Stimulated activated naive CD8-positive, alpha-beta T cell treated with anti-CD3 and anti-CD28 coated beads, Interleukin-15, Interleukin-2, amounts not matched to agents 100 U/mL and 50 U/mL, for 24 hours (primary cell): ENCODE measurements around the gene CDH24.
"Not testable (repeated sequence)": the region's sequence is repeated elsewhere in the genome, so short reads cannot be mapped to it uniquely, and the experiment has no call there.

Experiments
- ATAC-seq: fragments of 150-1000 bp; cut with Tn5 transposase; one replicate; pipeline ENCODE4 v1.10.0; 2021
- DNase-seq: peaks from one replicate; pipeline ENCODE4 v3.0.0; 2021

Gene CDH24

DNA sequence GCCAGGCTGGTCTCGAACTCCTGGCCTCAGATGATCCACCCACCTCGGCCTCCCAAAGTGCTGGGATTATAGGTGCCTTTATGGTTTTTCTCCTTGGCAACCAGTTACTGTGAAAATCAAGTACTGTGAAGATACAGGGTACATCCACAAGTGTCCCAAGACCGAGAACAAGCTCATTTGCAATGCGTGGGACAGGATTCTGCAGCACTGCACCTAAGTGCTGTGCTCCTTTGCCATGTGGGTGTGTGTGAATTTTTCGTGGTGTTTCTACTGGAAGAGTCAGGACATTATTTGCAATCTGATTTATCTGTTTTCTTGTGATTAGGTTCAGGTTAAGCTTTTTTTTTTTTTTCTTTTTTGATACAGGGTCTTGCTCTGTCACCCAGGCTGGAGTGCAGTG lies 40.2 kb downstream of the CDH24 start:
- DNase-seq (no peak), ATAC-seq (no peak)

DNA sequence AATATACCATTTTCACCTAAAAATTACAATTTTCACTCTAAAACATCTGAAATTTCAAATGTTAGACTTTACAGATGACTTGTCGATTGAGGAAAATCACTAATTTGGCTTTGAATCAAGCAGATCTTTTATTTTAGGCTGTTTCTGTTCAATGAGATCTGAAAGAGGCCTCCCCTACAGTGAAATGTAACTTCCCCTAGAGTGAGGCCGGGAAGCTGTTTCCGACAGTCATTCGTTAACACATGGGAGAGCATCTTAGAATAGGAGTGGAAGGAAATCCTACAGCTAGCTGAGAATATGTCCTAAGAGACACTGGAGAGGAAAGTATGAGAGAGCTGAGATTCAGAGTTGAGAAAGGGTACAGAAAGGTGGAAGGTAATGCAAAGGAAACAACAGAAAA lies 41.7 kb downstream of the CDH24 start:
- ATAC-seq = no peak
- DNase-seq = no peak

DNA sequence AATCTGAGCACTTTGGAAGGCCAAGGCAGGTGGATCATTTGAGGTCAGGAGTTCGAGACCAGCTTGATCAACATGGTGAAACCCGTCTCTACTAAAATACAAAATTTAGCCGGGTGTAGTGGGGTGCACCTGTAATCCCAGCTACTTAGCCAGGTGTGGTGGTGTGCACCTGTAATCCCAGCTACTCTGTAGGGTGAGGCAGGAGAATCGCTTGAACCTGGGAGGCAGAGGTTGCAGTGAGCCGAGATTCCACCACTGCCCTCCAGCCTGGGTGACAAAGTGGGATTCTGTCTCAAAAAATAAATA lies 43.6 kb downstream of the CDH24 start:
- DNase-seq, ATAC-seq: not testable (repeated sequence)

DNA sequence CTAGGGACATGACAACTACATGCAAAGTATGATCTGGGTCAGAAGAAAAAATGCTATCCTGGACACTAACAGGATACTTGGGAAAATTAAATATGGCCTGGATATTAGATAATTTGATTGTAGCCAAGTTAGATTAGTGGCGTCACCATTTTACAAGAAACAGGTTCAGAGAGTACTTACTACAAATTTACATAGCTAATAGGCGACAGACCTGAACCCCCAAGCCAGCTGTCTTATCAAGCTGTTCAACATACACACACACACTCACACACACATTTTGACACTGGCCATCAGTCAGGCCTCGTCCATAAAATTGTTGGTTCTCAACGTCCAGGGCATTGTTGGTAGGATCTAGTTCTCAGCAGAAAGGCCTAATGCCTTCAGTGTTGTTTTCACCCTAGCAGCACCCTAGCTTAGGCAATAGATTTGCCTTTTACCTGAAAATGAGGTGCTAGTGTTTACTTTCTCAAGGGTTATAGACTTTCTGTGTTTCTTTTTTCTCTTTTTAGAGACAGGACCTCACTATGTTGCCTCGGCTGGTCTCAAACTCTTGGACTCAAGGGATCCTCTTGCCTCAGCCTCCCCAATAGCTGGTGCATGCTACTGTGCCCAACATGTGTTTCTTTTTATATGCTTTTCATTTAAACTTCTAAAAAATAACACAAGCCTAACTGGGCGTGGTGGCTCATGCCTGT lies 44.1 kb downstream of the CDH24 start:
- DNase-seq (no peak), ATAC-seq (no peak)

DNA sequence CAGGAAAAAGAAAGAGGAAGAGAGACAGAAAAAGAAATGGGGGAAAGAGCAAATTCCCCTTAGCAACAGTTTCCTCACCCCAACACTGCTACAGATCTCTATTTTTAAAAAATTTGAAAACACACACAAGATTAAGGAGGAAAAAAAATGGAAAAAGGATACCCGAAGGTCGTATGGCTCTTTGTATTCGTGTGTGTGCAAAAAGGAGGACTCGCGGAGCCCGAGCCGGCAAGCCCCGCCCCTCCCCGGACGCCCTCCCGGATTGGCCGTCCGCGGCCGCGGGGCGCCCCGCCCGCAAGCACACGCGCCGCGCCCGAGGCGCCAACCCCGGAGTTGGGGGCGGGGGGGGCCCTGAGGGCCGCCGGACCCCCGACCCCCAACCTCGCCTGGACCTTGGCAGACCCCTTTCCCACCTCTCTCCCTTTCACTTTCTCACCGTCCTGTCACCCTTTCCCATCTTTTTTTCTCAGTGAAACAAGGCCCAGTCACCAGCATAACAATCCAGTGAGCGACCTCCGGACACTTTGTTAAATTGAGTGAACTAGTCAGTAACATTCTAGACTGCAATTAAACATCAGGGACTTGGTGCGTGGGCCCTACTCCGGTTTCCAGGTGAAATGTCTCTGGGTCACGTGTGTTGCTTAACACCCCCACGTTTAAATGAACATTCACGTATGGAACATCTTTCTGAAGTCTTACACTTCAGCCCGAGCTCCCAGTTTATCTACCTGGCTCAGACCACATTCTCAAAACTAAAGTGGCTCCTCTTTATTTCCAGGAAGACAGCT lies 47.2 kb downstream of the CDH24 start, which contains the start of gene C14orf93:
Gene C14orf93, minus strand, starts transcription at position 205 of the 788 bp plus-strand sequence. CDS start 11,120 bp downstream, outside the sequence.
- peak; percentile 90 for DNase-seq
- ATAC-seq = peak; percentile 30

DNA sequence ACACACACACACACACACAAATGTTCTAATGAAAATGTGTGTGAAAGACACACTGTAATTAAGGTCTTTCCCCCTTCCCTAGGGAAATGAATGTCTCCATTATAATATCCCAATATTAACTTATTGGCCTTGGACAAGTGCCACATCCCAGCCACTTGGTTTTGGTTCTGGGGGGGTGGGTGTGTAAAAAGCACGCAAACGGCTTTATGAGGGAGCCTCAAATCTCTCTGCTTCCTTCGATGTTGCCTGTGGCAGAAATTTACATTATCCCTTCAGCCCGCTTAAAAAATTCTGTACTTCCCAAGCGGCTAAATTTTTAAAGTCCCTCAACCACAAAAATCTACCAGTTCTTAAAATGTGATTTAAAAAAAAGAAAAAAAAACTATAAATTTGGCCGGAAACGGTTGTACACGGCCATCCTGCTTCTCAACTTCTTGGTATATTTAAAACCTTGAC lies 47.8 kb downstream of the CDH24 start:
- ATAC-seq (no peak), DNase-seq (no peak)

DNA sequence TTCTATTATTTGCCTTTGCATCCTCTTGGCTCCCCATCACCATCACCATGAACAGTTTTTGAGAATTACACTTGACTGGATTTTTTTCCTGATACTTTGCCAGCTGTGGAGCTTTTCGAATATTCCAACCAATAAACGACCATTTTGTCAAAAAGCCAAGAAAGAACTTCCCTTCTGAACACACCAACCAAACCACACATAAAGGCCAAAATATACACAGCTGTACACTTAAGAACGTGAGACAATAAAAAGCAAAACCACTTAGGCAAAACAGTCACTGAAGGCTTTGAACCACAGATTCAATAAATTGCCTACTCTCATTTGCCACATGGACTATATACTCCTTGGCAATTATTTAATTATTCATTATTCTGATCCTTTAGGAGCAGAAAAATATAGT lies 48.5 kb downstream of the CDH24 start:
- ATAC-seq = no peak

DNA sequence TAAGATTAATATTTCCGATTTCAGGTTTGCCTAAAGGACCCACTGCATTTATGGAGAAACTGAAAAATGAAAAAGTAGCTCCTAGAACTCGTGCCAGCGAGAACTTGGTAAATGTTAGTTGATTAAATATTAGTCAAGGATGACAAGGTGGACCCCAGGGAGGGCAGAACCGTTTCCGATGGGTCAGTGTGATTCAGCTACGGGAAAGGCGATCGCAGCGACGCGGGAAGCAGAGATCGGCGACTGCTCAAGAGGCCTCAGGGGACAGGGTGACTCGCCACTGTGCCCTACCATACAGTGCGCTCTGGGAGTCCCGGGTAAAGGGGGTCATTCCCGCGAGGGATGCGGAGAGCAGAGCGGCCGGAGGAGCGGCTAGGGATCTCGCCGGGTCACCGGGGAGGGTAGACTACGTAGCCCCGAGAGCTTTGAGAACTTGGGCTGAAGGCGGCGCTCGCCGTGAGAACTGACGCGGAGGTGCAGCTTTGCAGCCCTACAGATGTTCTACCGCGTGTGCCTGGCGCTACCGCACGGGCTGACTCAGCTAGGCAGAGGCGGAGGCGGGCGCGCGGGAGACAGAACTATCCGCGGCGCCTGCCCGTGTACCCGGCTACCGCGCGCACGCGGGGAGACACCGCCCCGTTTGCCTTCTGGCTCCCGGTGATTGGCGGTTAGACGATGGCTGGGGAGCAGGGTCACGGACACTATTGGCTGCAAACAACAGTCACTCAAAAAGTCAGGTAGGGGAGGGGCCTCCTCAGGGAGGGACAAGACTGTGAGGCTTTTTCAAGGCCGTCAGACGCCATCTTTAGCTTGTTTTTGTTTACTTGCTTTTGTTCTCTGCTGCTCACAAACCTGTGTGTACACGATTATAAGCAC lies 50.5 kb downstream of the CDH24 start:
- DNase-seq = peak; percentile 95
- peak; percentile 99 for ATAC-seq

More for the DNA sequence above, 48.5 kb downstream of the CDH24 start:
- DNase-seq = no peak

DNA sequence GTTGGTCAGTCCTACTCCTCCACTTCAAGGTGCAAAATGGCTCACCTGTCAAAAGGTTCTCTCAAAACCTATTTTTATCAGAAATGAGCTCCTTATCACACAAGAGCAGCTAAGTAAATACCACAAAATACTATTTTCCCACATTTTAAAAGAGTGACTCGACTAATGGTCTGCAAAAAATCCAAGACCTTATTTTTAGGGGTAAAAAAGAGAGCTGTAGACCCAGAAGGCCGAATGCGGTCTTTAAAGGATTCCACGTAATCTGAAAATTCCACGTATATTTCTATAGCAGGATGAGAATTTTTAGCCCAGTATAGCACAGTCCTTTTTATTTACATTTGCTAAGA lies 51.2 kb downstream of the CDH24 start:
- DNase-seq (no peak), ATAC-seq (no peak)

DNA sequence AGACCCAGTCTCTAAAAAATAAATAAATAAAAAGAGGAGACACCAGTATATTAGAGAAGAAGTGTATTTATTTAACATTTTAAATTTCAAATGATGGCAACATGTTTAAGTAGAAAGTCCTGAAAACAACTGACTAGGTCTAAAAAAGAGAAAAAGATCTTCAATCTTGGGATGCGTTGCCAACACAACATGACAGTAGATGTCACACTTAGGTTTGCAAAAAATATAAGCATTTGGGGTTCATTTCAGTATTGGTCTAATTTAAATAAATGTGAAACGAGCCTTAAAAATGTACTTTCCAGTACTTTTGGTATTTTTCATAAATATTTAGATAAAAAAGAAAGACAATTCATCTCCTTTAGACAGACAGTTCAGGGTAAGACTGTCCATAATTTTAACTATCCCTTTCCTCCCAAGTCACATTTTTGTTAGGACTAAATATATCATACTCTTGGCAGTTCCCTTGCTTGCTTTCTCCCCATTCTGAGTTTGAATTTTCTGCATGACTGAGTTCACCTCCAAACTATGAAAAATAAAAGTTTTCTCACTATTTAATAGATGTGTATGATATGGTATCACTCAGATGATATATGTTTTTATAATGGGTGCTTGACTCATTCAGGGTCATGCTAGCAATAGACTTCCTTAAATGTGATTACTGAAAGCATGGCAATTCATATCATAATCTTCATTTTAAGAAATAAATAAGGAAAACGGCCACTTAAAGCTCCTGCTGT lies 51.7 kb downstream of the CDH24 start:
- DNase-seq (no peak), ATAC-seq (no peak)

DNA sequence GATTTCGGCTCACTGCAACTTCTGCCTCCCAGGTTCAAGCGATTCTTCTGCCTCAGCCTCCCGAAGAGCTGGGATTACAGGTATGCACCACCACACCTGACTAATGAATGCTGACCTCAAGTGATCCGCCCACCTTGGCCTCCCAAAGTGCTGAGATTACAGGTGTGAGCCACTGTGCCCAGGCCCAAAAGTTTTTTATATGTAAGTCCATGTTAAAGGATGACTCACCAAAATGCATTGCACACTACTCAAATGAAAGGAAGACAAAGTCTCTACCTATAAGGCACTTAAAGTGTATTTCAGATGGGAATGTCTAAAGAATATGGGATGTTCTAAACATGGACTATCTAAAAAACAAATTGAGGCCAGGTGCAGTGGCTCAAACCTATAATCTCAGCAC lies 53.0 kb downstream of the CDH24 start:
- DNase-seq, ATAC-seq: not testable (repeated sequence)

DNA sequence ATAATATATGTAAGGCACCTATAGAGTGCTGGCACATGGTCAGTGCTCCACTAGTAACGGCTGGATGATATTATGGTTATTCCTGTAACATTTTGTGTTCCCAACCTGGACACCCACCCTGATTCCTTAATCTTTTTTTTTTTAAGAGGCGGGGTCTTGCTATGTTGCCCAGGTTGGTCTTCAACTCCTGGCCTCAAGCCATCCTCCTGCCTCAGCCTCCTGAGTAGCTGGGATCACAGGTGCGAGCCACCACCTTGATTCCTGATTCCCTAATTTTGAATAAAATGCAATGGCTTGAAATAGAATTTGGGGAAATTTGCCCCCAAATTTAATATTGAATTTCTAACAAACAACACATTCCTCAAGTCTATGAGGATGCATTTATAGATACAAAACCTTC lies 54.7 kb downstream of the CDH24 start:
- ATAC-seq (no peak), DNase-seq (no peak)

DNA sequence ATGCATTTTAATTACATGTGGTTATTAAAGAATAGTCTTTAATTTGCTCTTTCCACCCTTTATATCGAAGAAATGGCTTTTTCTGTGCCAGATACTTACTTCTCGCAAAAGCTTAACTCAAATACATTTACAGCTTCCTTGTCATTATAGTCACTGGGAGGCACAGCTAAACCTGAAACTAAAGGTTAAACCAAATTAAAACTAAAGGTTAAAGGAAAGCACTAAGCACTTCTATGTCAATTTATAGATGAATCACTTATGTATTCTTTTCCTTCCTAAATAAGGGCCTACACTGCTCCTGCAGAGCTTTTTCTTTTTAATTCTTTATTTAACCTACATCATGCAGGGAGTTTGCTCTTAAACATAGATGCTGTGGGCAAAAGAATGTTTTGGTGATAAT lies 56.5 kb downstream of the CDH24 start:
- ATAC-seq = no peak
- DNase-seq = no peak

DNA sequence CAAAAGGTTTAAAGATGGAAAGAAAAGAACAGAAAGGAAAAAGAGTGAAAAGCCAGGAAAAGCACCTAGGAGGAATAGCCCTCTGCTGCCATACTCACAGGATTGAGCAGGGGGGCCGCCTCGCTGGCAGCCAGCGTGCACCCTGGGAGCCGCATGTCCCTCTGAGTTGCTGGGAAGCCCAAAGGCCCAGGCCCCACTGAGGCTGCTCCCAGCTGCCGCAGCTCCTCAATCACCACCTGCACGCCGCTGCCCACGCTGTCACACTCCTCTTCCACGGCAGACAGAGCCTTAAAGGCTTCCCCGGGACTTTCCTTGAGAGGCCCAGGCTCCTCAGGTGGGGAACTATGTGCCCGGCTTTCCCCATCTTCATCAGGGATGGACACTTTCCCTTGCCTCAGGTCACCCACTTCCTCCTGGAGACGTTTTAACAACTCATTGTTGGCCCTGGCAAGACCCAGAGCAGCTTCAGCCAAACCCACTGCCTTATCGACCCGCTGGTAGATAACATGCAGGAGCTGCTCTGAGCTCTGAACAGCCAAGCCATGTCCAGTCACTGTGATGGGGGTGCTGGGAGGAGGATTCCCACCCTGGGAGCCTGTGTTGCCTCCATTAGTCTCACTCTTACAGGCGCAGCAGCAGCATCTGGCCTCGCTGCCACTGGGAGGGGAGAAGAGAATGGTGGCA lies 58.8 kb downstream of the CDH24 start:
- DNase-seq (no peak), ATAC-seq (no peak)

DNA sequence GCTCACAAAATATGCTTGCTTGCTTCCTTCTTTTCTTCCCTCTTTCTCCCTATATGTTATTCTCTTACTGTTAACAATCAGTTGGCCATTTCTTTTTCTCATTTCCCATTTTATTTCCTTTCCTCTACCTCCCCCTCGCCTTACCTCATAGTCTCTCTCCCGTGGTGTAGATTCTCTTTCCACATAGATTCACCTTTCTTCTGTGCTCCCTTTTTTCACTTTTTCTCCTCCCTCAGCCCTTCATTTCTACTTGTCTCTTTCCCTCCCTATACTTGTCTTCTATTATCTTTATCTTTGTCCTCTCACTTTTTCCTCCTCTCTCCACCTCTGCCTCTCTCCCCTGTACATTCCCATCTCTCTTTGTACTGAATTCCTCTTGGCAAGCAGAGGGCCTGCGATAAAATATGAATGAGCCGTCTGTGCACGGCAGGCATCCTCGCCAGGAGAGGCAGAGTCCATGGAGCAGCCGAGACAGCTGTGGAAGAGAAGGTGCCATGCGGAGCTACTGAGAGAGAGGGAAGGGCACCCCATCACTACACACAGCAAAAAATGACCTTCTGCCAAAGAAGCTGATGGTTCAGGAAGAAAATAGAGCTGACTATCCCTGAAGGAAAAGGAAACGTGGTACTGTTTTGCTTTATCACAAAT lies 59.5 kb downstream of the CDH24 start:
- DNase-seq = no peak
- ATAC-seq = no peak
